Kasumi-1 (cell line): Measurements from ENCODE around the gene MYO1B.

ENCODE experiments used
- DNase-seq, 2 experiments: peaks; one replicate each; lab custom pipeline; 2025; lab: John Stamatoyannopoulos, UW

Gene MYO1B

DNA sequence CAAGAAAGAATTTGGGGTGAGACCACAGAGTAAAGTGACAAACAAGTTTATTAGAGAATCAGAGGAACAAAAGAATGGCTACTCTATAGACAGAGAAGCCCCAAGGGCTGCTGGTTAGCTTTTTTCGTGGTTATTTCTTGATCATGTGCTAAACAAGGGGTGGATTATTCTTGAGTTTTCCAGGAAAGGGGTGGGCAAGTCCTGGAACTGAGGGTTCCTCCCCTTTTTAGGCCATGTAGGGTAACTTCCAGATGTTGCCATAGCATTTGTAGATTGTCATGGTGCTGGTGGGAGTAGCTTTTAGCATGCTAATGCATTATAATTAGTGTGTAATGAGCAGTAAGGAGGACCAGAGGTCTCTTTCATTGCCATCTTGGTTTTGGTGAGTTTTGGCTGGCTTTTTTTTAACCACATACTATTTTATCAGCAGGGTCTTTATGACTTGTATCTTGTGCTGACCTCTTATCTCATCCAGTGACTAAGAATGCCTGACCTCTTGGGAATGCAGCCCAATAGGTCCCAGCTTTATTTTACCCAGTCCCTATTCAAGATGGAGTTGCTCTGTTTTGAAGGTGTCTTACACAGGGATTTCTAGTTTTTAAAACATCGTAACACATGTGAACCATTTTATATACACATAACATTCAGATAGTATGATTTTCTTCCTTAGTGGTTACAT is 77.8 kb downstream of the MYO1B start:
- peak in 1 of 2 experiments; percentile 41 for DNase-seq

DNA sequence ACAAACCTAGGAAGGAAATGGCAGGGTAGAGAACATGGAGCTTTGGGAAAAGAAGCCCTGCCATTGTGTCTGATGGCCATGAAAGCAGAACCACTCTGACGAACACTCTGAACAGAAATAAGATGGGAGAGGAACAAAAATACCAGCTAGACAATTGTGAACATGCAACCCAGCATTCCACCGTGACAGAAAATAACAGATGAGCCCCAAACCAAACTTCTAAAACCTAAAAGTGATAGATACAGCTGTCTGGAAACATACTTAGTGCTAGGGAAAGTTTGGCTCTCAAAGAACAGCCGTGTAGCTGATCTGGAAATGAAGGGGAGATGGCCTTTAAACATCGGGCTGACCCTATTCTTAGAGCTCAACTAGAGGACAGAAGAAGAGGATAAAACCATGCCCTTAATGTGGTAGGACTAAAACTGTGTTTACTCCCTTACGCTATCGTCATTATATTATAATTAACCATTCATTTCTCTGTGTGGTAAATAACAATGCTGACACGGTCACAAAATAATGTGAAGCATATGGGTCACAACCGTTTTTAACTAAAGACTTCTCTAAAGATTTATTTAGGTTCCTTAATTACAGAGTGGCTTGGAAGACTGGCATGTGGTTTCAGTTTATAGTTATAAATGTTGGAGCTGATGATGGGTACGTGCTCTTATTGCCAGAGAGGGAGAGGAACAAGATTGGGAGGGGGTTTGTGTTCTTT is 80.6 kb downstream of the MYO1B start:
- DNase-seq = no peak

DNA sequence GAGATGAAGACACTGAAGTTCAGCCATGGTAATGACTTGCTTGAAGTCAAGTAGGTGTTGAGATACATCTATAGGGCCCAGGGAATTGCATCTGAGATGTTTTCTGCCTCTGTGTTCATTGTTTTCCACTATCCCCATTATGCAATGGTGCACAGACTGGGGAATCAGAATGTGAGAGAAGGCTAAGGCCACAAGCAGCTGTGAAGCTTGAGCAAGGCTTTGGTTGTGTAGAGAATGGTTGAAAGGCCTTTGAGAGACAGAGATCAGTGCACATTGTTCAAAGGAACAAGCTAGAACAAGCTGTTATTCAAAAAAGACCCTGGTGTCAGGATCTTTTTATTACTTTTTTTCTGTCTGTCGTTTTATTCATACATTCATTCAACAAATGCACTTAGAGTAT is 82.3 kb downstream of the MYO1B start:
- DNase-seq = no peak

DNA sequence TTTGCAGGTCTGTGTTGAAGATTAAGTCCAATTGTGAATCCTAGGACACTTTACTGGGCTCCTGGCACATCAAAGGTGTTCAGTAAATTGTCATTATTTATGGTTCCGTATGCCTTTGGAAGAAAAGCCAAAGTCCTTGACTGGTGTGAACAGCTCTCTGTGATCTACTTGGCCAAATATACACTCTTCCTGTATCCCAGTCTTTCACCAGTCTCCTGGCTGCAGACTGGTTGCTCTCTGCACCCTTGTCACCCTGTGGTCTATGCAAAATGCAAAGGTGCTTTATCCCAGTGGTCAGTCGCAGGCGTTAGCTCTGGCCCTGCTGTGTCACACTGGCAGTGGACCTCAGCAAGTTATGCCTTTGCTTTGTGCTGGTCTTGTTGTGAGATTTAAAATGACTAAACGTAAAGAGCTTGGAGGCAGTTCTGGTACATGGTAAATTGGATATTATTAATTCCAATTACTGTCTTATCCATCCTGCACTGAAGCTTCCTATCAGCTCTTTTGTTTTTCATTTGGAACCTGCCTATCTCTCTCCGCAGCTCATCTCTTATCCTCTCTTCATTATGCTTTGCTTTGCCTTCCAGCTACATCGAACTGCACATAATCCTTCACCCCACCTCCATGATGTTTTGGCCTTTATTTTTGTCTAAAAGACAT is 83.1 kb downstream of the MYO1B start:
- DNase-seq = no peak

DNA sequence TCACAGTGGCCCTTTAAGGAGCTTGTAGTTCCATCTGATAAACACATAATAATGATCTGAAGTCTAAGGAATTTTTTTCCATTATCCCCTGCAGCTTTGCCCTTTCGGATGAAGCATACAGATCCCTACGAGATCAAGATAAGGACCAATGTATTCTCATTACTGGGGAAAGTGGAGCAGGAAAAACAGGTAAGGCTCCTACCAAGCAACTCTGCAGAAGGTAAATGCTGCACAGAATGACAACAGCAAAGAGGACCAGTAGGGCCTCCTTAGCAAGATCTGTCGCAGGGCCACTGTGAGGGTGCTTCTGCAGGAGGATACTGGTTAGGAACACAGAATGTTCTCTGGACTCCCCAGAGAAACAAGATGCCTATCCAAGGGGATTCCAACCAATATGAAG is 84.6 kb downstream of the MYO1B start:
- DNase-seq = no peak

DNA sequence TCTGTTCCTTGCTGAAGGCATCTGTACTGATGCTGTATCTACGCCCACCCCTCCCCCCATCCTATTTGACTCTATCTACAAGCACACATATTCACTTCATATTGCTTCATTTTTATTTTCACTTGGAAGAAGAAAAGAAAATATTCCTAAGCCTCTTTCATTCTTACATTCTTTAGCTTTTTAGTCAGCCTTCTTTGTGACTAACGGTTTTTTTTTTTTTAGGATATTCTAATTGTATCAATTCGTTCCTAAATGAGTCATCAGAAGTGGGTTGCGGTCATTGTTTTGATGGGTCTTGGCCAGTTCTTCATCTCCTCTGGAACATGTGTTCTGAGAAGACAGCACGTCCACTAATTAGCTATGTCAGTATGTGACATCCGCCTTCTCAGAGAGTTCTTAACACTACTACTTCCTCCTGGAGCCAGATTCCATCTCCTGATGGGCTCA is 88.7 kb downstream of the MYO1B start:
- DNase-seq = no peak

DNA sequence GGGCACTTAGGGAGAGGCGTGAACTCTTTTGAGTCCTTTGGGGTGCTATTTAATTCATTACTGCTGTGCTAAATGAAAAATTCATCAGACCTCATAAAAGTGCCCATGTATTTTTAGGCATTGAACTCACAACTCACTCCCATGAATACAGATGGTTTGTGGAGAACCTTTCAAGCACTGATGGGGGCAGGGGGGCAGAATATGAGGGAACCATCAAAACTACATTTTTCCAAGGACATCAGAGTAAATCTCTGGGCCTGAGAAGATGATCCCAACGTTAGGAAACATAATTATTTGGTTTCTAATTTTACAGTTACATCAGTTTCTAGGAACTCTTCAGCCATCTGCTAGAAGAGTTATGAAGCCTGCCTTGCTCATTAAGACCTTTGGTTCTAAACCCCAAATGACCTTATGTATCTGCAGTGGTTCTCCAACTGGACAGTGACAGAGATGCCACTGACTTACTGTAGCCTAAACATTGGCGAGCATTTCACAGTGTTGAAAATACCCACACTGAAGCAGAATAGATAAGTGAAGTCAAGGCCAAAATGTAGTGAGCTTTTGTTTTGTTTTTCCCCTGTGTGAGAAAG is 90.8 kb downstream of the MYO1B start:
- DNase-seq = no peak

DNA sequence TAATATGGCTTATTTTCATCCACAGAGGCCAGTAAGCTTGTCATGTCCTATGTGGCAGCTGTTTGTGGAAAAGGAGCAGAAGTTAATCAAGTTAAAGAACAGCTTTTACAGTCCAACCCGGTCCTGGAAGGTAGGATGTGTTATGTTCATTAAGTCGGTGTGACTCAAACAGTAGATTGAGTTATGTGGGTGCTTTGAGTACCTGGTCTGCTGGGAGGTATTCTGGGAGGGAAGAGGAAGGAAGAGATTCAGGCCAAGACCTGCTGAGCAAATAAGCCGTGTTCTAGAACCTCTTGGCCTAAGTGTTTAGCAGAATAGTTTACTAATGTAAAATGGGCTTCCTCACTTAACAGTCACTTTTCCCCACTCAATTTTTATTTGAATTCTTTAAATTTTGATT is 96.2 kb downstream of the MYO1B start:
- DNase-seq = no peak

DNA sequence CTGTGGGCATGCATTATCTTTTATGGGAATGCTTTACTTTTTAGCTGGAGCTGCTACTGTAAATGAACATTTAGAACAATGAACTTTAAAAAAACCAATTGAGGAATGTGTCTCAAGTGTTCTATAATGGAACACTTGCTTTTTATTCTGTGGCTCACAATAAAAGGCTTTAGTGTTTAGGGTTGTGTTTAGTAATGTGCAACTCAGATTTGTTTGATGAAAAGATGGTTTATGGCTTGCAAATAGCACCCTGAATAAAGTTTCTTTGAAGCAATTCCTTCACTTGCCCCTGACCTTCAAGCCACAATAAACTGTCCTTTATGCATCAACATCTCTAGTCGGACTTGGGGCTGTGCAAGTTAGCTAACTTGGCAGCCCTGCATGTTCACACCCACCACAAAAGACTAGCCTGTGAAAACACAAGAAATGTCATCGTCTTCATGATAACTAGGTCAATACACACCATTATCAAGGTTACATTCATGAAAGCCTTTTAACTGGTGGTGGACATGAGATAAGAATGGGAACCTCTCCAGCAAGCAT is 98.7 kb downstream of the MYO1B start:
- no peak for DNase-seq

DNA sequence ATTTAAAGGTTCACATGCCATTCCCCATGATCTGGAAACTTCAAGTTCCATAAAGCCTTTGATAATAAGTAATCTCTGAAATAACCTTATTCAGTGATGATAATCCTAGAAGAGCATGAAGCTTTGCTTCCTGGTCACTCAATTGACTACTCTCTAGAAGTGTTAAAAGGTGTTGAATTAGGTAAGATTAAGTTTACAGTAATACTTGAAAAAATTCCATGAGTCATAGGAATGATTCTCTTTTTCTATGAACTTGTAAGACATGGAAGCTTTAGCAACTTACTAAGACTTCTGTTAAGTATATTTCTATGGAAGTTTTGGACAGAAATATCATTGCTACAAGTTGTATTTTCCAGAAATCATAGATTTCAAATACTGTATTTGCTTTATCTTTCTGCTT is 100.6 kb downstream of the MYO1B start:
- DNase-seq = no peak

DNA sequence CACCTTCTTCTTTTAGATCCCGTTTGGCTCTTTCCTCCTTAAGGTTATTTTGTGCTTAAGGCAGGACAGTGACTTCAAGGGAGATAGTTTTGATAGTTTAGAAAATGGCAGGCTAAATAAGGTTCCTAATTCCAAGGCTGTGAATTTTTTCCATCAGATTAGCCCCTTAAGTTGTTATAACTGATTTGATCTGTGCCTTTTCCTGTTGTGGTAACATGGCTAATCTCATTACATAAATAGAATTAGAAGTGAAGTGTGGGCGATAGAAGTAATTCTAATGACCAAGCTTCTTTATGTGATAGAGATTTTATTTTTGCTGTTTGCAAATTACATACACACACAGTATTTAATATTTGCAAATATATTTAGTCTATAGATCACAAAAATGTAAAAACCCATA is 102.0 kb downstream of the MYO1B start:
- no peak for DNase-seq

DNA sequence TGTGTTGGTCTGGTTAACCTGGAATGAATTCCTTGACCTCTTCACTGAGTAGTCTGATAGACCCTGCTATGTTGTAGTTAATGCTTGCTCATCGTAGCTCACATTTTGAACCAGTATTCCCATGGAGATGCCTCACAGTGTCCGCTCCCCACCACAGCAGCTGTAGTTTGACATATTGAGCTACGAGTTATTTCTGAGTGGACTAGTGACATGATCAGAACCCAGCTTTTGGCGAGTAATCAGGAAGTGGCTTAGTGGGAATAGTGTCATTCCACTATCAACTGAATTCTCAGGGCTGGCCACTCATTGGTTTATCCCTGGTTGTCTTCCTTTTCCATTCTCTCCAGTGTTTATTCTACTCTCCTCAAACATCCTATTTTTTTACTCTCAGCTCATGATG is 102.7 kb downstream of the MYO1B start:
- no peak for DNase-seq

DNA sequence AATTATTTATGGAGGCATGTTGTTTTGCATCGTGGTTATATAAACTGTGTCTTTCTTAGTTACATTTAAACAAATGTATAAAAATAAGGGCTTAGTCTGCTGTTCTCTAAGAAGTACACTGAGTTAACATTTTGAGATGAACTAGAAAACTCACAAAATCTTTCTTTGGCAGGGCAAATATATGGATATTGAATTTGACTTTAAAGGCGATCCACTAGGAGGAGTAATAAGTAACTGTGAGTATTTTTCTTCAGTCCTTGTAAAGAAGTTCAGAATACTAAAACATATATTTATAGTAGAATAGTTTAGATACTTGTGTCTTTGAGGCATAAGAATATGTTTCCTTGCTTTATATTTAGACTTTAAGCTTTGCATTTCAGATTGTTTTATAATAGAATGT is 104.8 kb downstream of the MYO1B start:
- peak; percentile 25 to 43 for DNase-seq

DNA sequence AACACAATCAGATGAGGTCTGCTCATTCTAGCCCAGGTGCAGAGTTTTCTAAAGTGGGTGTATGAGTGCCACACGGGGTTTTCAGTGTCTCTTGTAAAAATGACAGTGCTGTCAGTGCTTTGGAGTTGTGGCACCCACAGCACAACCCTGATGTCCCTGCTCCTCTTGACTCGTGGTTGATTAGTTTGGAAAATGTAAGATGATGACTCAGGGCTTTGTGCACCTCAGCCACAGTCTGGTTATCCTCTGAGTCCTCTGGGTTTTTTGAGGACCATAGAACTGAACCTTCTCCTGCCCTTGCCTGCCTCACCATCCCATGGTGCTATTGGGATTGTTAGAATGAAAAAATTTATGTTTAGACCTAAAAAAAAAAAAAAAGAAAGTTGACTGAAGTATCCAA is 105.6 kb downstream of the MYO1B start:
- no peak for DNase-seq

DNA sequence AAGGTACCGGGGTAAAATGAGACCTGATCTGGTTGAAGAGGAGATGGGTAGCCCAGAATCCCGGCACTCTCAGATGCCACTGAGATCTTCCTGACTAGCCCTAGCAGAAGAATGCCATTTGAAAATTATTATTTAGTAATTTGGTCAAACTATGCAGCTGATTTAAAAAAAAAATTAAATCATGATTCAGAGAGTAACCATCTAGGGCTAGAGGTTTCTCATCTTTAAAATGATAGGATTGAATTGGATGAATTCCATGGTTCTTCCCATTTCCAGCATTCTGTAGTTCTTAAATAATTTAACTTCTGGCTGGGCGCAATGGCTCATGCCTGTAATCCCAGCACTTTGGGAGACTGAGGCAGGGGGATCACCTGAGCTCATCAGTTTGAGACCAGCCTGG is 106.1 kb downstream of the MYO1B start:
- no peak for DNase-seq

DNA sequence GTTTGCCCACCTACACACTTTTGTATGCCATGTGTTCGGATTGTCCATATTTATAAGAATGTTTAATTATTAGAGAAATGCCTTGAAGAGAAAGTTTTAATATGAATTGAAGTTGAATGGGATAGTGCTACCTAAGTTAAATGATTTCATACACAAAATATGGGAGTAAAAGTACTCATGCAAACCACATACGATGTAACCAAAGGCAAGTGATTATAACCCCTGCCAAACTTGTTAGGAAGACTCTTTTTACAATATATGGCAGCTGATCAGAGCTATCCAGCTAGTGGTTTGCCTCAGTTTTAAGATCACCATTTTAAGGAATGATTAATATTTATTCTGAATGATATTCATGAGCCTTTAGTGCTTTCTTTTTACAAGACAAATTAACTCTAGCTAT is 106.7 kb downstream of the MYO1B start:
- no peak for DNase-seq

DNA sequence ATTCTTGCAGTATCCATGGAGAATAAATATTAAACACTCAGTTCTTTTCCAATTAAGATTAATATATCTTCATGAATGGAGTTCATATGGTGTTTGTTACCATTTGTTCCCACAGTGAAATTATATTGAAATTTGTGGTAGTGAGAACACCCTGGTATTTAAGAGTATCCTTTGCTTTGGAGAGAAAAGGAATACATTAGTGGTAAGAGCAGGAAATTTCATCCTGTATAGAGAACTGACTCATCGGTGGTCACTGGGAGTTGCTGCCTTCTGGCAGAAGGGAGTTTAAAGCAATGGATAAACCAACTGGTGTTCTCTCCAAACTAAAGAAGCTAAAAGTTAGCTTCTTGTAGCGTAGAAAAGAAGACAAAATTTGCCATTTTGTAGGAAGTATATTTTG is 107.3 kb downstream of the MYO1B start:
- peak; percentile 73 to 78 for DNase-seq

DNA sequence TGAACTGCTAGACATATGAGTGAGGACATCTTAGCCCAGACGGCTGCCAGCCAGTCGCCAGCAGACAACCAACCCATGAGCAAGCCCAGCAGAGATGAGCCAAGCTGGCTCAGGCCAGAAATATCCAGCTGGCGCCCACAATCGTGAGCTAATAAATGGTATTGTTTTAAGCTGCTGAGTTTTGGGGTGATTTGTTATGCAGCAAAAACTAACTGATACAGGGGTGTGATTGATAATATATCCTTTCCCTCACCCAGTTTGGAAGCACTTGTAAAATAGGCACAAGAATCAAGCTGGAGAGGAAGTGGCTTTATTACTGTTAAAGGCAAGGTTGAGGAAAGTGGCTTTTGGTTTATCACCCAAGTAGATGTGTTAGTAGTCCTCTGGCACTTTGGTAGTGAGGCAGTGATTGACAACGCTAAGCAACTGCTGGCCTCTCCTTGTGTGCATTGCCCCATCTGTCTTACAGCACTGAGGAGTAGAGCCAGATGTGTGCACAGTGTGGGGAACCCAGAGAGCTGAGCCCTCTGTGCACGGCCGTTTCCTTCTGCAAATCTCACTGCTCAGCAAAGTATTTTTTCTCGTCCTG is 110.1 kb downstream of the MYO1B start:
- DNase-seq = peak; percentile 40 to 65

DNA sequence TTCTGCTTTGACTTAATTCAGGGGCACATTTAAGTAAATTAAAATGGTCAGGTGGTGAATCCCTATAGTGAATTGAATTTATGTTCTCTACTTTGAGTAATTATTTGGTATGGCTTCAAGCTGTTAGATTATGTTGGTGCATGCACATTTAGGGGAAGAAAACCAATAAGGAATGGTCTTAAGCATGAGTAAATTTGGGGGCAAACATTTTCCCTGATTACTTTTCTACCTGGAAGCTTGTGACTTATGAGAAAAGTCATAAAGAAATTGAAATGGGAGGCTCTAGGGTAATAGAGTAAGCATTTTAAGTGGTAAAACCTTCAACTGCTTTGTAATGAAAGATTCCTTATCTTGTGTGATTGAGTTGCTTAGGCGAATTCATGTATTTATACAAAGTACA is 112.5 kb downstream of the MYO1B start:
- no peak for DNase-seq

DNA sequence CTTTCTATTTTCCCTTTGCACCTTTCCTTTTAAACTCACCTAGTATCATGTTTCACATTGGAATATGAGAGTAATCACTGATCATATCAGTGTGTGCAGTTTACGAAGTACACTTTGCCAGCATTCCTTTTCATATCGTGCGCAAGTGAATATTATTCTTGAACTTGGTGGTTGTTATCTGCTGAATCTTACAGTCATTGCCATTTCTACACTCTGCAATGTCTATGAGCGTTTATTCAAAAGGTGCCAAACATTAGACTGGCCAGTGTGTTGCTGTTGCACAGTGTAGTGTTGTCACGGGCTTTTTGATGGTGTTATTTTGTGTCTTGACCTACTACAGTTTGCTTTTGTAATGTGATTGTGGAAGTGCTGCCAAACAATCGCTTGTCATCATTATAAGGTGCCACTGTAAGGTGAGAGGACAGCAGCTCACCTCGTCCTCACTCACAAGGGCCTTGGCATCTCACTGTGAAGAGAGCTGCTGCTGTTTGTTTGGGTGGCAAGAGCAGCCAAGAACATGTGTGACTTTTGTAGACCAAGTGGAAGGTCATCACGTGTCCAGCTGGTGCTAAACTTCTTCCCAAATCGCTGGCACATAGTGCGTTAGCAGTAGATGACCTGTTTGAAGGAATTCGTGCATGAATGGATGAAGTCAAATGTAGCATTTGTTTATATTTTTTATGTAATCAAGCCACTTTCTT is 113.3 kb downstream of the MYO1B start:
- DNase-seq = no peak

DNA sequence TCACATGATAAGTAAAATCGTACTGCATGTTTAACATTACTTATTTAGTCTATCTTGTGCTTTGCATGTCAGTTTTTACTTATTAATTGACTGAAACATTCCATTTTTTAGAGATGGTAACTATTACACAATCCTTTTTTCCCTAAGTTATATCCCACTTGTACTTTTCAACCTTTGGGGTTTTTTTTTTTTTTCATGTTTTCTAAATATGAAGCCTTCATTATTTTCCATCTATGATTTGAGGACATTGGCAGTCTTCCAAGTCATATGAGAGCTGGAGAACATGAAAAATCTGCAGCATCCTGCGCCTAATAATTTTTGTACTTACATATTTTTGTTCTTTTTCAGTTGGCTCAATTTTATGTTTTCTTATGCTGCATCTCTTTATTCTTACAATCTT is 113.9 kb downstream of the MYO1B start:
- no peak for DNase-seq

DNA sequence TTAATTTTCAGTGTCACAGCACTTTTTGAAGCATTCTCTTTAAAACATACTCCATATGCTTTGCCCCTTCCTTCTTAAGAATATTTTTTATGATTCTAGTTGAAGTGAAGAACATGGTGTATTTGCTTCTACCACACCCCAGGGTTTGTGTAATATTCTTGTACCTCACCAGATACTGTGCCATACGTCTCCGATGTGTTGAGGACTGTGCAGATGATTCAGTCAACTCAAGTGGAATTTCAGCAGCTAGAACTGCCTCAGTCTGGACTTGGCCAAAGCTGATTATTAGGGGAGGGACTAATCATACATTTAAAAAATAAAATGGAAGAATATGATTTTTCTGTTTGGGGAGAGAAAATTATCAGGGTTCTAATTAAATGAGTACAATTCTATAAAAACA is 115.7 kb downstream of the MYO1B start:
- DNase-seq = no peak
